ENCODE measurements around the gene SLC38A7. TPM values are rescaled to one million over a fixed set of nuclear protein-coding genes. Genes with fewer than 3 reads are reported as not detected.

The SLC38A7 gene
- total RNA-seq, 1 donor from 2014 or later: 43.4 TPM

GRCh38 chr16:58635502-58635901 is 49.1 kb downstream of the SLC38A7 start:
- H3K36me3 Mint-ChIP-seq (ENCODE audit: insufficient read depth): no peaks in the 10 kb centered on the region
- DNase-seq (ENCODE audit: low spot score, unreplicated experiment): no peak
- H3K27me3 Mint-ChIP-seq: no peaks in the 10 kb centered on the region
- no peak for TF ChIP-seq CTCF (IDR thresholded peaks at IDR 0.05; ENCODE audit: unreplicated experiment)
- no peak overlapping the region for H3K4me3 Mint-ChIP-seq (ENCODE audit: low read depth)
- H3K4me1 Mint-ChIP-seq (ENCODE audit: low read depth): peaks cover 7% of the 10 kb centered on the region
- no peak overlapping the region for H3K27ac Mint-ChIP-seq
- H3K9me3 Mint-ChIP-seq (ENCODE audit: low read depth): no peaks in the 10 kb centered on the region

- no peak for DNase-seq (ENCODE audit: low spot score, unreplicated experiment)
- Mint-ChIP-seq H3K4me3 (ENCODE audit: low read depth) (no peak overlapping the region), H3K36me3 (ENCODE audit: insufficient read depth) (peaks cover 3% of the 10 kb centered on the region), H3K9me3 (ENCODE audit: low read depth) (no peaks in the 10 kb centered on the region), H3K27ac (peak overlapping the region; percentile 37), H3K27me3 (no peaks in the 10 kb centered on the region), H3K4me1 (ENCODE audit: low read depth) (peaks cover 8% of the 10 kb centered on the region)
- TF ChIP-seq CTCF (IDR thresholded peaks at IDR 0.05; ENCODE audit: unreplicated experiment): no peak
These were observed 50.2 kb downstream of the SLC38A7 start for GRCh38 chr16:58634265-58634802.

- Mint-ChIP-seq H3K27me3 (no peaks in the 10 kb centered on the region), H3K4me1 (ENCODE audit: low read depth) (peaks cover 15% of the 10 kb centered on the region), H3K4me3 (ENCODE audit: low read depth) (peak within 1 kb of the TSS; percentile 99), H3K27ac (peak within 1 kb of the TSS; percentile 100), H3K9me3 (ENCODE audit: low read depth) (no peaks in the 10 kb centered on the region), H3K36me3 (ENCODE audit: insufficient read depth) (peaks cover 3% of the 10 kb centered on the region)
- peak; percentile 99 for DNase-seq (ENCODE audit: low spot score, unreplicated experiment)
- no peak for TF ChIP-seq CTCF (IDR thresholded peaks at IDR 0.05; ENCODE audit: unreplicated experiment)
These were observed 54.6 kb downstream of the SLC38A7 start, which contains the start of gene CNOT1 for GRCh38 chr16:58629733-58630640. TSS of gene CNOT1 (minus strand) at chr16:58629826. CDS start at chr16:58599337, 30,489 bp downstream.

GRCh38 chr16:58628845-58629732 is 55.5 kb downstream of the SLC38A7 start:
- H3K27ac Mint-ChIP-seq: peak overlapping the region; percentile 100
- TF ChIP-seq CTCF (IDR thresholded peaks at IDR 0.05; ENCODE audit: unreplicated experiment): no peak
- peaks cover 10% of the 10 kb centered on the region for H3K4me1 Mint-ChIP-seq (ENCODE audit: low read depth)
- peak; percentile 16 for DNase-seq (ENCODE audit: low spot score, unreplicated experiment)
- no peaks in the 10 kb centered on the region for H3K27me3 Mint-ChIP-seq
- no peaks in the 10 kb centered on the region for H3K9me3 Mint-ChIP-seq (ENCODE audit: low read depth)
- peaks cover 10% of the 10 kb centered on the region for H3K36me3 Mint-ChIP-seq (ENCODE audit: insufficient read depth)
- H3K4me3 Mint-ChIP-seq (ENCODE audit: low read depth): peak overlapping the region; percentile 99

- H3K27ac Mint-ChIP-seq: no peak overlapping the region
These were observed 60.4 kb downstream of the SLC38A7 start for GRCh38 chr16:58624209-58624608.

More at GRCh38 chr16:58624209-58624608, 60.4 kb downstream of the SLC38A7 start:
- no peak for TF ChIP-seq CTCF (IDR thresholded peaks at IDR 0.05; ENCODE audit: unreplicated experiment)
- H3K4me3 Mint-ChIP-seq (ENCODE audit: low read depth): no peak overlapping the region
- peaks cover 7% of the 10 kb centered on the region for H3K4me1 Mint-ChIP-seq (ENCODE audit: low read depth)
- no peak for DNase-seq (ENCODE audit: low spot score, unreplicated experiment)
- H3K36me3 Mint-ChIP-seq (ENCODE audit: insufficient read depth): peaks cover 19% of the 10 kb centered on the region
- no peaks in the 10 kb centered on the region for H3K9me3 Mint-ChIP-seq (ENCODE audit: low read depth)
- no peaks in the 10 kb centered on the region for H3K27me3 Mint-ChIP-seq

All from progenitor cell of endocrine pancreas (in vitro differentiated cells).